Fibroblast of skin of abdomen (primary cell): Measurements from ENCODE around the gene WASF3.

Experiments used
- DNase-seq: peaks from one replicate; pipeline ENCODE4 v3.0.0-alpha.2; 2013

WASF3 gene

DNA sequence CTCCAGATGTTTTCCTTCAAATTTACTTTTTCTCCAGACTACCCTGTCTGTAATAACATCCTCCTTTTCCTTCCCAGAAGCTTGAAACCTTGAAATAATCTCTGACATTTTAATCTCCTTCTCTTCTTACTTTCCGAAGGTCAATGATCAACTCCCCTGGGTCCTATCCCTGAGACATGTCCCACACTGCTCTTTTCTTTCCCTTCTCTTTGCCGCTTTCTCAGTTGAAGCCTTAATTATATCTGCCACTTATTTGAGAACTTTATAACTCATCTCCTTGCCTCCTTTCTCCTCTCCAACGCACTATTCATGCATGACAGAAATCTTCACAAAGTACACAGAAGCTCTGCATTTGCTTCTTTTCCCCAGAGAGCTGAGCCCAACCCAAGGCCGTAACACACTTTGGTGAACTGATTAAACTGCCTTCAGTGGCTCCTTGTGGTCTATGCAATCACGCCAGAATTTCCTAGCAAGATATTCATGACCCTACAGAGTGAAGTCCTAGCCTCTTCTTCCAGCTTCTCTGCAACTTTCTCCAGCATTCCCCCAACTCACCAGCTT lies 9.2 kb upstream of the WASF3 start:
- DNase-seq = no peak

DNA sequence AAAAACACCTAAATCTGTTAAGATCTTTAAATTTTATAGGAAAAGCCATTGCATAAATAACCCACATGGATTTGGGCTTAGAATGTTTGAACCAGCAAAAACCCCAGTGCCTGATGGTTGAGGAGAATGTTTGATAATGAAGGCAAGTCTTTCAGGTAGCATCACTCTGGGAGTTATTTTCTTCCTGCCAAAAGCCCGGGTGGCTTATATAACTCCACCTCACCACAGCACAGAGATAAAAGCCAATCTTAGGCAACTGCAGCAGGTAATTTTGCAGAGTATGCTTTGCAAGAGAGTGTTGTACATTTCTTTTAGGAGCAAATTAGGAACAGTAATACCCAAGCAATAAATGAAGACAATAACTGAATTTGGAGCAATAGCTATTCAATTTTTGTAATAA lies 7.8 kb upstream of the WASF3 start:
- no peak for DNase-seq

DNA sequence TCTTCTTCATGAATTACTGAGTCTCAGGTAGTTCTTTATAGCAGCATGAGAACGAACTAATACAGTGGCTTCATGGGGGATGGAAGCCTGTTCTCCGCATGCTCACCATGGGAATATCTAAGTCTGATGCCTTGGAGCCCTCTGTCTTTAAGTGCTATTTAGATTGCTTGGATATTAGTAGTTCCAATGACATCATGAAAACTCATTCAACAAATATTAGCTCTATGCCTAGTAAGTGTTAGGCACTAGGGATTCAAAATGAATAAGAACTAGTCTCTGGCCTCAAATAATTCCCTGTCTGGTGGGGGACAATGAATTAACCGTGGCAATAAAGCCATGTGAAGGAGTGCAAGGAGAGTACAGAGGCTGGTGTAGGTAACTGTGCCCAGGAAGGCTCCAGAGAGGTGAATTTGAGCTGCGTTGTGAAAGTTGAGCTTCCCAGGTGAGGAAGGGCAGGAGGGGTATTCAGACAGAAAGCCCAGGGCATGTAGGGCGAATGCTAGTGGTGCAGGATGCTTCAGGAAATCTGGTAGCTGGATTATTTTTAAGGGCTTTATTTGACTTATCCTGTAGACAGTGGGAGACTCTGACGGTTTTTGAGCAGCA lies 6.1 kb upstream of the WASF3 start:
- DNase-seq = no peak

DNA sequence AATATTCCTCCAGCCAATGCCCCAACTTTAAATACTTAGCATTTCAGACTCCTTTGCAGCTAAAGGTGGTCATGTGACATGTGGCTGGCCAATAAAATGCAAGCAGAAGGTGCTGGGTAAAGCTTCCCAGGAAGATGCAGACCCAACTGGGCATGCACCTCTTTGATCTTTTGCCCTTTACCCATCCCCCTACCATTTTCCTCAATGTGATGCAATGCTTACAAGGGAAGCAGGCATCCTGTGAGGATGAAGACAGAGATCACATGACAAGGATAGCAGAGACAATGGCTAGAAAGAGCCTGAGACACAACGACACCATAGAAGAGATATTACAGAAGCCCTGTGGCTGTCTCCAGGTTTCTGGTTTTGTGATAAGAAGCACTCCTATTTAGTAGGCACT lies 2.1 kb upstream of the WASF3 start:
- no peak for DNase-seq

DNA sequence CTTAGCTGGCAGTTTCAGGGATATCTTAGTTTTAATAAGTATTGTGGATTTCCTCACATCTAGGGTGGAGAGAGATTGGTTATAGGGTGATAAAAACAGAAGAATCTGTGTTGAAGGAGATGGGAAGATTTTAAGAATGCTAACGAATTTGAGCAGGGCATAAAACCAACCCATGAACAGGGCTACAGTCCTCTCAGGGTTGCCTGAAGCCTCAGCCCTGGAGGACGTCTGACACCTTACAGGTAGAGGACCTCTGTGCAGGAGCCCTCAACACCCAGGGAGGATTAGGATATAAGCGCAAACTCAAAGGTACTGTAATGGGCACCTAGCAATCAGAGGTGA lies 461 bp upstream of the WASF3 start:
- DNase-seq = no peak

DNA sequence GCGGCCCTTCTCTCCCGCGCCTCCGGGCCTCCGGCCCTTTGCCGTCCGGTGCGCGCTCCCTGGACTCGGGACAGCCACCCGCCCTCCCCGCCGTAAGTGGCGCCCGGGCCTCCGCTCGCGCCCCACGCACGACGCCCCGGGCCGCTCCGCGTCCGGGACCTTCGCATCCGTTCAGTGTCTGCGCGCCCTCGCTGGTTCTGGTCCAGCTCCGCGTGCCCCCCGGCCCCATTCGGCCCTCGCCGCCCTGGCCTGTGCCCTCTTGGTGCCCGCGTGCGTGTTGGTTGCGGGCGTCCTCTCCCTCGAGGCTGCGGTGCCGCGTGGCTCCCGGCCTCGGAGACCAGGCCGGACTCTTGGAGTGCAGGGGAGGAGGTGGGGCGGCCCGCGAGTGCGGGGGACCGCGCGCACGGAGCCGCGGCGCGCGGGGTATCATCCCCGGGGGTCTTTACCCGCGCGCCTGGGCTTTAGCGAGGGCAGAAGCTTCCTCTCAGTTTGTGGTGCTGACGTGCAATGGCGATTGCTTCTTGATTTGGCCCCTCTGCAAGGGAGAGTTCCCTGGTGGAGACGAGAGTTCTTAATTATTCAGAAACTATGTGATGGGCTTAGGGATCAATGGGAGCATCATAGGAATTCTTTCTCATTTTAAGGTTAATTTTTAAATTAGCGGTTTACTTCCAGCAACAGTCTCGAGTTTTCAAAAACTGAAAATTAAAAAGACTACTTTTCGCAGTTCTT lies 757 bp downstream of the WASF3 start:
- DNase-seq = peak; percentile 18

DNA sequence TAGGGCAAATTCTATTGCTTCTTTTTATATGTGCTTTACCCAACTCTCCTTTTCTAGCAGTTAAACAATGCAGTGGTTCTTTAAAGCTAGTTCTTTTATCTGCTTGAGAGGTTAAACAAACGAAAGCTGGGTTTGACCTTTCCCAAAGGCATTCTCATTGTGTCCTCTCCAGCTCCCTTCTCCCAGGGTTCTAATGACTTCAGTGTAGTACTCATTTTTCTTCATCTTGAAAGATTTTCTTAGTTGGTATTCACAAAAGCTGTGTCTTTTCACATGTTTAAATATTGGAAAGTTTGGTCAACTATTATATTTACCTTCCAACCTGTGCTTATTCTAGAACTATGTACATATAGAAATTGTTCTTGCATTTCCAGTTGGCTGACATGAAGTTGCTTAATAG lies 1.5 kb downstream of the WASF3 start:
- DNase-seq = no peak

DNA sequence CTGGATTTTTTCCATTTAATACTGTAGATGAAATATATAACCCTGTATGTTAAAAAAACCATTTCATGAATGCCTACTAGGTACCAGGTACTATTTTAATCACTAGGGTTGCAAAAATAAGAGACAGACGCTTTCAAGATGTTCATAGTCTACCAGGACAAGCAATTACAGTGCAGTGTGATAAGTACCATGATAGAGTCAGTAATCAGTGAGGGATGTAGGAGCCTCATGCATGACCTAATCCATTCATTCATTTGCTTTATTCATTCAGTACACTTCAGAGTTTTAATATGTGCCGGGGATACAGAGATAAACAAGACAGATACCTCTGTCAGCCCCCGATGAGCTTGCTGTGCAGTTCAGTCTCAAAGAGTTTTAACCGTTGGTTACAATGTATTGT lies 3.0 kb downstream of the WASF3 start:
- DNase-seq = no peak

DNA sequence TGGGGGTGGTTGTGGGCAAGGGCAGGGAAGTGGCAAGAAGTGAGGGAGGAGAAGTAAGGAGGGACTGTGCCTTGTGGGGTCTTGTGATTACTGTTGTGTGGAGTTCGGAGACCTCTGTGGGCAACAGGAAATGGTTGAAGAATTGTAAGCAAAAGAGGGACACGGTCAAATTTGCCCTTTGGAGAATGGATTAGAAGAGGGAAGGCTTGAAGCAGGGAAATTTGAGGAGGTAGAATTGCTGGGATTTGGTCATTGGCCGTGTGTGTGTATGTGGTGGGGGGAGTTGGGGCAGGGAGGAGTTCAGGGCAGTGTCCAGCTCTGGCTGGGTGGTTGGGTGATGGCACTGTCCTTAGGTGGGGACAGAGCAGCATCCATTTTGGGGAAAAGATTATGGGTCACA lies 3.6 kb downstream of the WASF3 start:
- no peak for DNase-seq

DNA sequence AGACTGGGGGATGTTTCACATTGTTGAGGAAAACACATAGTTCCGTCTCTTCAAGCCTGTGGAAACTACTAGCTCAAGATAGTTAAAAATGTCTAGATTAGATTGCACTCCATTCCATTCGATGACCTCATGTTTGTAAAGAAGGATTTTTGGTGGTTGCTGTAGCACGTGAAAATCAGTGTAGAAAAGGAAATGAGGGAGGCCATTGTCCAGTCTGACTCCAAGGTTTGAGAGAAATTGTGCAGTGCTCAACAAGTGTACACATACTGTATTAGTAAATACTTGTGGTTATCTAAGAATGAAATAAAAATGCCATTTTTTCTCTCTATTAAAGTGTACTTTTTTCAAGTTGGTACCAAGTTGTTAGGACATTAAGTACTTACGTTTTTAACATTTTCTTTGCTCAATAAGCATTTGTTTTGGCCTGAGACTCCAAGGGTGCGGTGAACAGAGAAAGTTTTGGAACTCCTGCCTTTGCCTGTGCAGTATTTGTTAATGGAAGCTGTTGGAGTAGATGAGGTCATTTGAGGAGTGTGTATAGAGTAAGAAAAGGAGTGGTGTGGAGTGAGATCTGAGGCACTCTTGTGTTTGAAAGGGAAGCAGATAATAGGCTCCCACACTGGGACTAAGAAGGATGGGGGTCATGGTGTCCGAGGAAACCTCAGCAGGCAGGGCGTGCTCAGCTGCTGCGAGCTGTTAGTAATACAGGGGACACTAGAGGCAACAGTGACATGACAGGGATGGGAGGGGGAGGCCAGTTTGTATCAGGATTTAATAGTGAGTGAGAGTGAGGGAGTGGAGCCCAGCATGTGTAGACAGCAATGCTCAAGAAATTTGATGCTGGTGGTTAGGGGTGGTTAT lies 4.4 kb downstream of the WASF3 start:
- peak; percentile 67 for DNase-seq

DNA sequence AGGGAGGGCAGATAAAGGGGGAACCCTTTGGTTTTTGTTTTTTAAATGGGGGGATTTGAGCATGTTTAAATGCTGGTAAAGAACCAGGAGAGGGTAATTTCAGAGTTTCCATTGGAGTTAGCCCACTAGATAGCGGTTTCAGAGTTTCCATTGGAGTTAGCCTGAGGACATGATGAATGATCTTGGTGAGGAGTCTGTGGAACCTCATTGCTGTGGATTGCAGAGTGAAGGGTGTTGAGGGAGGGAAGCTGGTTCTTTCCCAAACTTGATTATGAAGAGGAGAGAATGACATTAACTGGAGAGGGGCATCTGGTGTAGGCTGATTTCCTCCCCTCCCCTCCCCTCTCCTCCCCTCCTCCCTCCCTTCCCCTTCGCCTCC lies 5.0 kb downstream of the WASF3 start:
- DNase-seq = peak; percentile 54

DNA sequence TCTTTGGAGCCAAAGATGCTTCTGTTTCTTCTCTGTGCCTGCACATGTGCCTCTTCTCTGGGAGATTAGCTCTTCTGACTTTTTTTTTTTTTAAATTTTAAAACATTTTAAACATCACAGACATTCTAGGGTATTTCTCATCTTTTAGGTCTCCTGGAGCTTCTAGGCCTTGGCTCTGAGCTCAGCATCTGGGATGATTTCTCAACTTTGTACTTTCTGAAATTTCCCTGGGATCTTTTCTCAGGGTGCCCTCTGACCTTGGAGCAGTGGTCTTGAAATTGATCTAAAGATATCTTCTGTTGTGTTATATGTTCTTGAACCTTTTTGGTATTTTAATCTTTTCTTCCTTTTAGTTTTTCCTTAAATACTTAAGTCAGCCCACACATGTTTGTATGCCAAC lies 6.2 kb downstream of the WASF3 start:
- no peak for DNase-seq

DNA sequence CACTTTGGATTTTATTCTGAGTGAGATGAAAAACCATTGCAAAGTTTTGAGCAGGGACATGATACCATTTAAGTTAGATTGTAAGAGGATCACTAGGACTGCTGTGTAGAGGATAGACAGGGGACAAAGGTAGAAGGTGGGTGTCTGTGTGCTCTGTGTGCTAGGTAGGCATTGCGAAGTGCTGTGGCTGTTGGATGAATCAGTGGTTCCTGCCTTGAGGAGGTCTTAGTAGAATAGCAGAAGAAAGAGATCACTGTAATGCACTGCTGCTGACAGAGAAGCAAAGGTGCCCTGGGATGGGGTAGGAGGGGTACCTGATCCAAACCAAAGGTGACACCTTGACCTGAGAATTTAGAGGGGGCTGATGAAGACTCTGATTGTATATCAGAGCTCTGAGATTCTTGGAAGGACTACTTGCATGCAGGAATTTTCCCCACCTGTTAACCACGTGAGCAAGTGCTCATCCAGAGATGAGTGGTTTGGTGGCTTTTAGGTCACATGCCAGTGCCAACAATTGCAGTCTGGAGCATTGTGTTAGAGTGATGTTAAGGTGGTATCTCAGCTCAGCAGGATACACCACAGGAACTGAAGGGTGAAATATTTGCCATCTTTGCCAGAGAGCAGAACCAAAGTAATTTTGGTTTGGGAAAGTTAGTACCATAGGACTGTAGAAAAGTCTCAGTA lies 10.8 kb downstream of the WASF3 start:
- no peak for DNase-seq

DNA sequence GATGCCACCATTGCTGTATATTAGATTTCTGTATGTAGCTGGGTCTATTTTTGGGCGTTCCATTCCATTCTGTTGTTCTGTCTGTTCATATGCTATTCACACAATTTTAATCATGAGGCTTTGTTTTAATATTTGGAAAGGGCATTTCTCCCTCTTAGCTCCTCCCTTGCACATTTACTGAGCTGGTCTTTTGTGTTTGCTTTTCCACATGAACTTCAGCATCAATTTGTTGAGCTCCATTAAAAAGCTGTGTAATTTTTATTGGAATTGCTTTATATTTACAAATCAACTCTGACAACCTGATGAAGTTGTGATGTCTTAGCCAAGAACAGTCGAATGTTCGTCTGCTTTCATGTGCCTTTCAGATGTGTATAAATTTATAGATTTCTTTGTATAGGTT lies 14.0 kb downstream of the WASF3 start:
- no peak for DNase-seq

DNA sequence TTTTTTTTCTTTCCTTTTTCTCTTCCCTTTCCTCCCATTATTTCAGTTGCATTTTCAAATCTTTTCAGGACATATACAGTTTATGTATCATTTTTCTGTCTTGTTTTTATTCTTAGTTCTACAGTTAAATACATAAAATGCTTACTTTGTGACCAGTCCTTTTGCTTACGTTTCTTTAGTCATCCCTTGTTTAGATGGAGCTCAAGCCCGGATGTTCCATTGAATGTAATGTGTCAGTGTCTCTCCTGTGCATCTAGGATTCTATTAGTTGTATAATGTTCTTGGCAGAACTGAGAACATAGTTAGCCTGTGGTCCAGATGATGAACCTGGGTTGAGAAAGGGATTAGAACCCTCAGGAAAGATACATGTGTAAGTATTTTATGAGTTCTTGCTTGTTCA lies 17.8 kb downstream of the WASF3 start:
- DNase-seq = no peak

DNA sequence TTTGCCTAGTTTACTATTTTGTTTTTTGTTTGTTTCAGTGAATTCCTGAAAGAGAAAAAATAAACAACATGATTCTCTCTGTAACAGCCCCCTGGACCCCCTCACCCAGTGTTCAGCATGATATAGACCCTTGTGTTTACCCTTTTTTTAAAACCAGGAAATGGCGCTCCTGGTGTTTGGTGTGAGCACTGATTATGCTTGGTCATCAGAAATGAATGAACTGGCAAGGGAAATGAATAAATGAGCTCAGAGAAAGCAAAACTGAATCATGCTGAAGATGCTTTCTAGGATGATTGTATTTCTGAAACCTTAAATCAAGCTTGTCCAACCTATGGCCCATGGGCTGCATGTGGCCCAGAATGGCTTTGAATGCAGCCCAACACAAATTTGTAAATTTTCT lies 22.1 kb downstream of the WASF3 start:
- DNase-seq = no peak

DNA sequence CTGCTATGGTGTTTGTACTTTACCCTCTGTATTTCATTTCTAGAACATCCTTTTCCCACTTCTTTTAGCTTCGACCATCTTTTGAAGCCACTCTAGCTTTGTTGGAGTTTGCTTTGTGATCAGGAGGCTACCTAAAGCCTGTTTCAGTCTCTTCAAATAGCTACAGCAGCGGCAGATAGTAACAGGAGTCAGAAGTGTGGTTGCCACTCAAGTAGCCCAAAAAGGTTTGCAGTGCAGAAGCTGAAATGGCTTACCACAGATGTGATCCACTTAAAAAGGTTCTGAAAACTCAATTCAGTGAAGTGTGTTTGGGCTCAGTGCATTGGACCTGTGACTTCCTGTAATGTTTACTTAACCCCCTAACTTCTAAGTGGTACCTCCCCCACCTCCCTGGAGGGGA lies 26.2 kb downstream of the WASF3 start:
- no peak for DNase-seq

DNA sequence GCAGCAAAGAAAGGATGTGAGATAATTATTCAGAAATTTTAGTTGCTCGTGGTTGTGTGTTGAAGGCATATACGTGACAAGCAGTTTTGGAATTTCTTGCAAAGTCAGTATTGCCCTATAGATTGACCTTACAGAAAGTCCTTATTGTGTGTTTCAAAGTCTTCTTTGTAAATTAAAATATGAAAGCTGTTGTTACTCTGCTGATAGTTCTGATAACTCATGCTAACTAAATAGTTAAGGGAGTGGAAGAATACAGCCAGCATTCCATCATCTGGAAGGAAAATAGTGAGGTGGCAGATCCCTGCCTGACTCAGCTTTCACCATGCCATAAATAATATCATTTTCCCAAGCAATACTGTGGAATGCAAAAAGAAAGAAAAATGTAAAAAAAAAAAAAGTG lies 27.2 kb downstream of the WASF3 start:
- DNase-seq = peak; percentile 94

DNA sequence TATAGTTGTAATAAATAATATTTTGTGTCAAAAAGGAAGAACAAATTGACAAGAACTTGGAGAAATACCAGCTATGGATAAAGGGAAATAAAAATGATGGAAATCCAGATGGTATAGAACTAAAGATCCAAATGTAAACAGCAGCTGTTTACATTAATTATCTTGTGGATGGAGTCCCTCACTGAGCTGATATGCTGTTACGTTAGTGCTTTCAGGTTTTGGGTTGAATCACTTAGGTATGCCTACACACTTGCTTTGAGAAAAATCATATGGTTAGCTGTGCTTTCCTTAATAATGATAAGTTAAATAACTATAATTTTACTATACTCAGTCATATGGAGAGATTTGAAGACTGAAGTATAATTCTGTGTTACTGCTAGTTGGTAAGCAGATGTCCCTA lies 27.7 kb downstream of the WASF3 start:
- no peak for DNase-seq

DNA sequence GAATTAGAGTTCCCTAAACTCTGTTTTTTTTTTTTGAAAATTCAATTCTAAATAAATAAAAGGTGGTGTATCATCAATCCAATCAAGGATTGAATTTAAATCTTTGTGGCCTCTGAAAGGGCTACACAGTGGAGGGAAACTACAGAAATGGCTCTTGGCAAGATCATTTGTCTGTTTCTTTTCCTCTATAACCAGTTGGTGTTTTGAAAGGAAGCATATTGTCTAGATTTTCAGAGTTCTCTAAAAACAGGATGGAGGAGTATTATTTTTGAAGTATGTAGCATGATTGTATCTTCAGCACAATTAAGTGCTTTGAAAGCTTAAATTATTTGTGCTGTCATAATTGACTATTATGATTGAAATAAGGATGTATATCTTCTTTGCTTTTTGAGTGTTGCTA lies 29.8 kb downstream of the WASF3 start:
- DNase-seq = no peak

DNA sequence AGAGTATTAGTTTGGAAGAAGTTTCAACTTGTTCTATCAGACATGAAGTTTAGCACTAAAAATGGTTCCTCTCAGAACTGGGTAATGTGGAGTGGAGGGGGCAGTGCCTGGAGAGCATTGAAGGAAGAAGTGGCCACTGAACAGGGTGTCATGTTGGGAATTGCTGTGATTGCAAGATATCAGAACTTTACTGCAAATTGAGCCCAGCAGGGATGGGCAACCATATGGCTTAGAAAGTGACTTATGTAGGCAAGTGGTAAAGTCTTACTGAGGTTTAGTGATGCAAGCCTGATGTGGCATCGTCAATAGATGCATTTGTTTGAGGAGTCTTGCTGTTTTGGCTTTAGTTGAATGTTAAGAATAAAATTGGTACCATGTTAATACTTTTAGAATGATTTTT lies 31.7 kb downstream of the WASF3 start:
- no peak for DNase-seq

DNA sequence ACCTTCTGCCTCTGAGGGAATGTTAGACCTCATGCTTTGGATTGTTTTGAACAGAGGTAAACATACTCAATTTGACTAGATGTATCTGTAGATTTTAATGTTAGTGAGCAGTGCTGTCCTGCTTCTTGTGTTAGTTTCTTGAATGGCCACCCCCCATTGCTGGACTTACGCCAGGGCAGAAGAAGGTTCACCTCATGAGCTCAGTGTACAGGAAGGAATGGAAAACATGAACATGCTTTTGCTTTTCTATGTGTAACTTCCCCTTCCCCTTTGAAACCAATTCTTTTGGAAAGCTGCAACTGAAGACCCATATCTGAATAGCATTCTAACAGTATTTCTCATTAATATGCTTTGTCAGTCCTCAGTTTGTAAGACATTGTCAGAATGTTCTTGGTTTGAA lies 32.3 kb downstream of the WASF3 start:
- peak; percentile 48 for DNase-seq

DNA sequence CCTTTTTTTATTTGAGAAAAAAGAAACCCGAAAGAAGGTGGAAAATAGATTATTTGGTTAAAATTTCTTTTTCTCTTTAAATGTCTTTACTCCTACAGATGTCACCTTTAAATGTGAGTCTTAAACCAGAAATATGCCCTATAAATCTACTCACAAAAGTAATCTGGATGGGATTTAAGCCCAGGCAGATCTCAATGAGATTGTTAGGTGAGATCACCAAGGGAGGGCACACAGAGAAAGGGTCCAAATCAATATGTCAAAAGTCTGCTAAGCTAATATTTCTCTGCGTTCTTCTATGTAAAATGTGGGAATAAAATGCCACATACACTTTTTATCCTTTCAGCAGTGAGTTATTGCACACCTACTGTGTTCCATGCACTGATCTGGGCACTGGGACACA lies 32.9 kb downstream of the WASF3 start:
- DNase-seq = no peak
